ENCODE measurements around the gene BID. TPM values are rescaled to one million over a fixed set of nuclear protein-coding genes. Genes with fewer than 3 reads are reported as not detected.

The BID gene
- total RNA-seq, 1 experiment from 2014 or later: 58.2 TPM

GRCh38 chr22:17783312-17783711 lies 9.0 kb upstream of the BID start:
- Histone ChIP-seq H3K9me3 (ENCODE audit: control insufficient read depth in 1 of 2, insufficient read depth in 1 of 2, low read depth in 1 of 2, low read length in 2 of 2) (no peaks in the 10 kb centered on the region), H3K27me3 (ENCODE audit: insufficient read depth, low read length) (no peaks in the 10 kb centered on the region), H3K9ac (ENCODE audit: low read length) (no peak overlapping the region), H3K79me2 (ENCODE audit: insufficient read depth, low read length) (no peaks in the 10 kb centered on the region), H4K20me1 (ENCODE audit: insufficient read depth) (no peaks in the 10 kb centered on the region), H3K27ac (ENCODE audit: low read depth, low read length) (no peak overlapping the region), H3K9me2 (ENCODE audit: insufficient read depth) (no peaks in the 10 kb centered on the region), H3K36me3 (ENCODE audit: control insufficient read depth in 1 of 2, insufficient read depth in 2 of 2, low read length in 2 of 2) (no peaks in the 10 kb centered on the region), H3K4me2 (ENCODE audit: low read length) (no peak overlapping the region), H2AFZ (ENCODE audit: low read depth, low read length, poor library complexity, severe bottlenecking) (no peak overlapping the region), H3K4me3 (replicated peaks in 1 of 2; ENCODE audit: low read depth in 1 of 2, low read length in 2 of 2) (no peak overlapping the region), H3K4me1 (ENCODE audit: control insufficient read depth in 1 of 2, insufficient read depth in 2 of 2, low read length in 2 of 2) (peaks cover 10 to 21% of the 10 kb centered on the region in 2 experiments; a peak in 3 of 4 replicates)
- ATAC-seq: no peak
- intact Hi-C loops (cut with micrococcal nuclease): no loop called here
- RAD21 ChIA-PET (ENCODE audit: low non-redundant PET in 1 of 2, low total read pairs in 2 of 2, uncharacterized antibody in 2 of 2, unreplicated experiment in 2 of 2): no interaction called here
- POLR2A ChIA-PET: no interaction called here
- no peak for DNase-seq (ENCODE audit: low read depth, low spot score)
- CTCF ChIA-PET: interaction anchor here (4.8 to 5.8 kb wide), 3 partner anchors 40 to 293 kb away, joined by 44 to 96 read pairs (median 87); partner anchors contain the start of gene PEX26
- TF ChIP-seq, protein P1, sequence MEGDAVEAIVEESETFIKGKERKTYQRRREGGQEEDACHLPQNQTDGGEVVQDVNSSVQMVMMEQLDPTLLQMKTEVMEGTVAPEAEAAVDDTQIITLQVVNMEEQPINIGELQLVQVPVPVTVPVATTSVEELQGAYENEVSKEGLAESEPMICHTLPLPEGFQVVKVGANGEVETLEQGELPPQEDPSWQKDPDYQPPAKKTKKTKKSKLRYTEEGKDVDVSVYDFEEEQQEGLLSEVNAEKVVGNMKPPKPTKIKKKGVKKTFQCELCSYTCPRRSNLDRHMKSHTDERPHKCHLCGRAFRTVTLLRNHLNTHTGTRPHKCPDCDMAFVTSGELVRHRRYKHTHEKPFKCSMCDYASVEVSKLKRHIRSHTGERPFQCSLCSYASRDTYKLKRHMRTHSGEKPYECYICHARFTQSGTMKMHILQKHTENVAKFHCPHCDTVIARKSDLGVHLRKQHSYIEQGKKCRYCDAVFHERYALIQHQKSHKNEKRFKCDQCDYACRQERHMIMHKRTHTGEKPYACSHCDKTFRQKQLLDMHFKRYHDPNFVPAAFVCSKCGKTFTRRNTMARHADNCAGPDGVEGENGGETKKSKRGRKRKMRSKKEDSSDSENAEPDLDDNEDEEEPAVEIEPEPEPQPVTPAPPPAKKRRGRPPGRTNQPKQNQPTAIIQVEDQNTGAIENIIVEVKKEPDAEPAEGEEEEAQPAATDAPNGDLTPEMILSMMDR (IDR thresholded peaks at IDR 0.05 in 2 of 3, conservative IDR thresholded peaks at IDR 0.05 in 1 of 3; ENCODE audit: borderline replicate concordance in 1 of 3, insufficient read depth in 1 of 3, low read depth in 2 of 3, low read length in 2 of 3): no peak
- no peak for TF ChIP-seq REST (IDR thresholded peaks at IDR 0.05; ENCODE audit: low read depth)
- TF ChIP-seq TCF7L2 (IDR thresholded peaks at IDR 0.05; ENCODE audit: borderline replicate concordance, extremely low read depth, insufficient read depth, insufficient read length): no peak
- TF ChIP-seq CBX3 (IDR thresholded peaks at IDR 0.05; ENCODE audit: low read depth): no peak
- TF ChIP-seq SIN3A (IDR thresholded peaks at IDR 0.05; ENCODE audit: low read depth): no peak
- no peak for TF ChIP-seq ELF1 (IDR thresholded peaks at IDR 0.05; ENCODE audit: borderline replicate concordance, low read depth)
- TF ChIP-seq RAD21 (IDR thresholded peaks at IDR 0.05; ENCODE audit: low read depth): no peak
- BruUV-seq (replicated peaks): no TSS peak
